ENCODE data around the gene PKMYT1.

DNA sequence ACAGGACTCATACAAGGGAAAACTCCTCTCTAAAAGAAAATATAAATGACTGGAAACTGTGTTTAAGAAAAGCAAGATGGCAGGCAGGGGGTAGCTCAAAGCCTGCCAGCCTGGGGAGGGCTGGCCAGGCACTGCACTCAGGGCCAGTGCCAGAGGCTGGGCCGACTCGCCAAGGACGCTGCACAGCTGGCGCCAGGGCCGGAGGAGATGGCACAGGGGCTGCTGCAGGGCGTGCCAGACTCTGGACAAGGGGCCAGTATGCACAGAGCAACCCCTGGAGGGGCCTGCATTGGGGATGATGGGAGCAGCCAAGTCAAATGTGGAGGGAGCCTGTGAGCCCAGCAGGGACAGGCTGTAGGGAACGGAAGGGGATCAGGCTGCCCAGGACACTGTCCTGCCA lies 4.0 kb downstream of the PKMYT1 start:
- TF ChIP-seq, protein P1, sequence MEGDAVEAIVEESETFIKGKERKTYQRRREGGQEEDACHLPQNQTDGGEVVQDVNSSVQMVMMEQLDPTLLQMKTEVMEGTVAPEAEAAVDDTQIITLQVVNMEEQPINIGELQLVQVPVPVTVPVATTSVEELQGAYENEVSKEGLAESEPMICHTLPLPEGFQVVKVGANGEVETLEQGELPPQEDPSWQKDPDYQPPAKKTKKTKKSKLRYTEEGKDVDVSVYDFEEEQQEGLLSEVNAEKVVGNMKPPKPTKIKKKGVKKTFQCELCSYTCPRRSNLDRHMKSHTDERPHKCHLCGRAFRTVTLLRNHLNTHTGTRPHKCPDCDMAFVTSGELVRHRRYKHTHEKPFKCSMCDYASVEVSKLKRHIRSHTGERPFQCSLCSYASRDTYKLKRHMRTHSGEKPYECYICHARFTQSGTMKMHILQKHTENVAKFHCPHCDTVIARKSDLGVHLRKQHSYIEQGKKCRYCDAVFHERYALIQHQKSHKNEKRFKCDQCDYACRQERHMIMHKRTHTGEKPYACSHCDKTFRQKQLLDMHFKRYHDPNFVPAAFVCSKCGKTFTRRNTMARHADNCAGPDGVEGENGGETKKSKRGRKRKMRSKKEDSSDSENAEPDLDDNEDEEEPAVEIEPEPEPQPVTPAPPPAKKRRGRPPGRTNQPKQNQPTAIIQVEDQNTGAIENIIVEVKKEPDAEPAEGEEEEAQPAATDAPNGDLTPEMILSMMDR (conservative IDR thresholded peaks at IDR 0.05; ENCODE audit: low read depth, low read length): no peak
- TF ChIP-seq POLR2A (IDR thresholded peaks at IDR 0.05; ENCODE audit: low read depth, low read length) (no peak), MXI1 (IDR thresholded peaks at IDR 0.05; ENCODE audit: borderline replicate concordance, low read depth, low read length) (no peak), MAFK (IDR thresholded peaks at IDR 0.05; ENCODE audit: low read depth, low read length) (no peak), RFX5 (IDR thresholded peaks at IDR 0.05; ENCODE audit: low read depth, low read length) (no peak), SMC3 (IDR thresholded peaks at IDR 0.05; ENCODE audit: low read depth, low read length) (no peak), CEBPB (IDR thresholded peaks at IDR 0.05; ENCODE audit: low read depth, low read length) (no peak), RCOR1 (IDR thresholded peaks at IDR 0.05; ENCODE audit: insufficient replicate concordance, low read length) (no peak), BHLHE40 (IDR thresholded peaks at IDR 0.05; ENCODE audit: low read depth, low read length) (no peak), FOS (IDR thresholded peaks at IDR 0.05; ENCODE audit: low read depth, low read length) (no peak), RAD21 (IDR thresholded peaks at IDR 0.05; ENCODE audit: low read length) (no peak)
